Stimulated activated CD4-positive, alpha-beta T cell treated with anti-CD3 and anti-CD28 coated beads, Interleukin-1b, Interleukin-23, amount 100 ng/mL, for 48 hours (primary cell): ENCODE results near the gene PHF20.
"Not testable (repeated sequence)": the region's sequence is repeated elsewhere in the genome, so short reads cannot be mapped to it uniquely, and the experiment has no call there.

Experiments
- DNase-seq: peaks from one replicate; pipeline ENCODE4 v3.0.0-alpha.2; 2020

The PHF20 gene

DNA sequence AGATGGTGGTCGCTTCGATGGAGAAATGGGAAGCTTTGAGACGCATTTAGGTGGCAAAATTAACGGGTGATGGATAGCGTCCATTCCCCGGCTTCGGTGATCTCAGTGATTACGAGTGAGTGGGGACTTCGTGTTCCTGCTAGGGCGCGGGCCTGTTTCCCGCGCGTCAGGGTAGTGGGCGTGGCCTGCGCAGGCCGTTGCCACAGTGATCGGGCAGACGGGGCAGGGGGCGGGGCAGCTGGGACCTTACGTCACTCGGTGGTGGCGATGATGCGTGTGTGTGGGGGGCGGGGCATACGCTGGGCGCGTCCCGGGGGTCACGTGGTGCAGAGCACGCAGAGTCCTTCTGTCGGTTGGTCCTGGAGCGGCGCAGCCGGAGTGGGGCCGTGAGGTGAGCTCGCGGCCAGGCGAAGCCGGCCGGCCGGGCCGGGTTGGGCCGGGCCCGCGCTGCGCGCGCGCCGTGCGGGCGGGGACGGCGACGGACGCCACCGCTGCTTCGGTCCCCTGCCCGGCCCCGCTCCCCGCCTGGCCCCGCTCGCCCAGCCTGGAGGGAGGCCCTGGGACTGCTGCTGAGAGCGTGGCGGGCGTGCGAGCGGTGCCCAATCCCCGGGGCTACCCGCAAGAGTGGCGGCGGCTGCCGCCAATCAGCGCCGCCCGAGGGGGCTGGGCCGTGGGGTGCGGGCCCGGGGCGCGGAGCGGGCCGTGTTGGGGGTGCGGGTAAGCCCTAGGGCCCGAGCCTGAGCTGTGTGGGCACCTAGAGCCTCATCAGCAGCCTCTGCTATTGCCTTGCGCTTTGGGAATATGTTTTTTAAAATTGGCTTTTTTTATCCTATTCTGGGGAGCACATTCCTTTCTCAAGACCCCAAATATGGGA lies at the start of gene PHF20:
PHF20 (plus strand) TSS at position 327 of the 874 bp plus-strand sequence. CDS start 29,508 bp downstream, outside the sequence.
- peak; percentile 100 for DNase-seq

DNA sequence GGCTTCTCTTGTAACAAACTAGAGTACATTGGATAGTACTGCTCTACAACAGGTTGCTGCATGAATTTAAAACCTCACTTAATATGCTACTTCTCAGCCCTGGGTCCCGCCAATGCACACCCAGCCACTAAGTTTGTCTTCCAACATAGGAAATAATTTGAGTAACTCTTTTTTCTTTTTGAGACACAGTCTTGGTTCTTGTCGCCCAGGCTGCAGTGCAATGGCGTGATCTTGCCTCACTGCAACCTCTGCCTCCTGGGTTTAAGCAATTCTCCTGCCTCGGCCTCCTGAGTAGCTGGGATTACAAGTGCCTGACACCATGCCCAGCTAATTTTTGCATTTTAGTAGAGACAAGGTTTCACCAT lies 48.6 kb upstream of the PHF20 start:
- DNase-seq, result not testable (repeated sequence)

DNA sequence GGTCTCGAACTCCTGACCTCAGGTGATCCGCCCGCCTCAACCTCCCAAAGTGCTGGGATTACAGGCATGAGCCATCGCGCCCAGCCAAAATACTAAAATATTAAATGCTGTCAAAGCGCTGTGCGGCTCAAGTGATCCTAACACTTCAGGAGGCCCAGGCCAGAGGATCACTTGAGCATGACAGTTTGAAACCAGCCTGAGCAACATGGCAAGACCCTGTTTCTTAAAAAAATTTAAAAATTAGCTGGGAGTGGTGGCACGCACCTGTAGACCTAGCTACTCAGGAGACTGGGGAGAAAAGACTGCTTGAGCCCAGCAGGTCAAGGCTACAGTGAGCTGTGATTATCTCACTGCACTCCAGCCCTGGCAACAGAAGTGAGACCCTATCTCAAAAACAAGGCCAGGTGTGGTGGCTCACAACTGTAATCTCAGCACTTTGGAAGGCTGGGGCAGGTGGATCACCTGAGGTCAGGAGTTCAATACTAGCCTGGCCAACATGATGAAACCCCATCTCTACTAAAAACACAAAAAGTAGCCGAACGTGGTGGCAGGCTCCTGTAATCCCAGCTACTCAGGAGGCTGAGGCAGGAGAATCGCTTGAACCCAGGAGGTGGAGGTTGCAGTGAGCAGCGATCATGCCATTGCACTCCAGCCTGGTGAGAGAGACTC lies 48.0 kb upstream of the PHF20 start:
- DNase-seq, result not testable (repeated sequence)

DNA sequence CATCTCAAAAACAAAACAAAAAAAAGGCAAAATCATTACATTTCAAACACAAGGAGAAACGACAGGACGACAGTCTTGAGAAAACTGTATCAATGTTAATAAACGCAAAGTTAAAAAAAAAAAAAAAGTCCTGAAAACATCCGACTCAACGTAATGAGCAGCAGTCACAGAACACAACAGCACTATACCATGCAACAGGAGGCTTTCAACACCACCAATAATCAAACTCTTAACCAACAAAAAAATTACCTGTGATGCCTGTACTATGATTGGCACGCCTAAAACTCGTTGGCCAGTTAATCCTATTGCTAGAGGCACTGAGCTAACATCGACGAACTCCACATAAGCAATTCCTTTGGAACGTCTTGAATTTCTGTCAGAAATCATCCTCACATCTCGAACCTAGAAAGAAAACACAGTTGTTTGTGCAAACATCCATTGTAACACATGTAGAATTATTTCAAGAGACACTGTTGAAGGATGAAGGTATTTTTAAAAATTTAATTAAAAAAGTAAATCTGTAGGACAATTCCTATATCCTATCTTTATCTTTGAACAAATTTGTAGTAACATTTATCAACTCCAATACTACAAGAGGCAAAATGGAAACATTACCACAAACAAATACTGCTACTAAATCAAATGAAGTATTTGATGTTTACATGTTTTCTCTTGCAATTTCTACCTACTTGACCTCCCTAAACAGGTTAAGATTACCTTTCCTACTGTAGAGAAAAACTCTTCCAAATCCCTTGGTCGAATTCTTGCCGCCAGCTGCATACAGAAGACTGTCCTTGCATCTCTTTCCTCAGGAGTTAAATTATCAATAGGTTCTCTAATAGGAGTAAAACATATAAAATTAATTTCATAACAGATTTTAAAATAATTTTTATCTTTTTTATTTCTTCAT lies 47.2 kb upstream of the PHF20 start:
- DNase-seq, result no peak

DNA sequence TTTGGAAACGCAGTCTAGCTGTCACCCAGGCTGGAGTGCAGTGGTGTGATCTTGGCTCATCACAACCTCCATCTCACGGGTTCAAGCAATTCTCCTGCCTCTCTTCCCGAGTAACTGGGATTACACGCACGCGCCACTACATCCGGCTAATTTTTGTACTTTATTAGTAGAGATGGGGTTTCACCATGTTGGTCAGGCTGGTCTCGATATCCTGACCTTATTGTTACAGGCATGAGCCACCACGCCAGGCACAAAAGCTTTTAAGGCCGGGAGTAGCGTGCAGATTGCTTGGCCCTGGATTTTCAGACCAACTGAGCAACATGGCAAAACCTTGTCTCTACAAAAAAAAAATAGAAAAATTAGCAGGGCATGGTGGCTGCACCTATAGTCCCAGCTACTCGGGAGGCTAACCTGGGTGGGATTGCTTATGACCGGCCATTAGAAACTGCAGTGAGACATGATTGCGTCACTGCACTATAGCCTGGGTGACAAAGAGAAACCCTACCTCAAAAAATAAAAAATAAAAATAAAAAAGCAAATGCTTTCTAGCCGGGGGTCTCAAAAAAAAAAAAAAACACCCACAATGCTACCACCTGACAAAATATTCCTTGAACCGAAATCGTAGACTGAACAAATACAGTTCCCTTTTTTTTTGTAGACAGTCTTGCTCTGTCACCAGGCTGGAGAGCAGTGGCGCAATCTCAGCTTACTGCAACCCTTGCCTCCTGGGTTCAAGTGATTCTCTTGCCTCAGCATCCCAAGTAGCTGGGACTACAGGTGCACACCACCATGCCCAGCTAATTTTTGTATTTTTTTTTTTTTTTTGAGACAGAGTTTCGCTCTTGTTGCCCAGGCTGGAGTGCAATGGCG lies 44.7 kb upstream of the PHF20 start:
- DNase-seq, result no peak

DNA sequence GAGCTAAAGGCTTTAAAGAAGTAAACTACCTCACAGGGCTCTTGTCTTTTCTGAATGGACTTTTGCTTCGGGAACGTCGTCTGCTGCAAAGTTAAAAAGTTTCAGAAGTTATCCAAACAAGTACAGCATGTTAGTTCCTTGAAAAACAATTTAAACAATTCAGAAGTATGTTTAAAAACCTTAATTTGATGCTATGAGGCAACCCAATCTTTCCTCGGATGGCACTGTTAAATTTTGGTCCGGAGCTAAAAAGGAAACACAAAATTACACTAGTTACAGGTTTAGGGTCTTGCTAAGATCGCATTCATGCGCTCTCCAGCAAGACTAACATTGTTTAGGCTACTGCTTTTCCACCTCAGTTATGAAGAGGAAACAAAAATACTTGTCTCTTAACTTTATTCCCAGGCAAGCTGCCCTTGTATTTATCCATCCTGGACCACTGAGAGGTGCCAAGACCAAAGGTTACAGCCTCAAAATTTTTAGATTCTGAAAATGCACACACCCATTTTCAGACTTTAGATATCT lies 42.5 kb upstream of the PHF20 start:
- no peak for DNase-seq

DNA sequence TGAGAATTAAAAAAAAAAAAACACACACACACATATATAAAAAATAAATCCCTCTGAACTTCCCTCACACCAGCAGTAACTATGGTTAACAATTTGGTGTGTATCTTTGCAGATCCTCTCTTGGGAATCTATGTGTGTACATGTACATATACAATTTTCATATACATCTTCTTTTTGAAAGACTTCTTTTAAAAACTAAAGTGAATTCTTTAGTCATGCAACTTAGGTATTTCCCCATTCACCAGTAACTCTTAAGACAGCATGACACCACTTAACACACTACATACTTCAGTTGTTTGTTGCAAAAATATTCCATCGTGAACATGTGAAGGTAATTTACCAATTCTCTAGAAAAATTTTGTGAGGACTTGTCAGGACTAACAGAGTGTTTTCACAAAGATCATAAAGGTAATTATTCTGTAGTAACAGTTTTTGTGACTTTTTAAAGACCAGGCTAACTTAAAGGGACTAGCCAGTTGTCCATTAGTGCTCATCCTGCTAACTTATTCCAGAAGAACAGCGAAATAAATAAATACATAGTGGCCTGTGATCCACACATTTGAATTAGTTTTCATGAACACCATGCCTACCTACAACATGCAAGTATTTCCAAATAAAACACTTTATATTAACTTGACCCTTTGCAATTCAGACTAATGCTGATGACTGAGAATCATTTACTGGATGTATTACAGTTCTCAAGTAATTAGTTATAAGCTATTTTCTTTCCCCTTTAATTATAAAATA lies 41.8 kb upstream of the PHF20 start:
- no peak for DNase-seq

DNA sequence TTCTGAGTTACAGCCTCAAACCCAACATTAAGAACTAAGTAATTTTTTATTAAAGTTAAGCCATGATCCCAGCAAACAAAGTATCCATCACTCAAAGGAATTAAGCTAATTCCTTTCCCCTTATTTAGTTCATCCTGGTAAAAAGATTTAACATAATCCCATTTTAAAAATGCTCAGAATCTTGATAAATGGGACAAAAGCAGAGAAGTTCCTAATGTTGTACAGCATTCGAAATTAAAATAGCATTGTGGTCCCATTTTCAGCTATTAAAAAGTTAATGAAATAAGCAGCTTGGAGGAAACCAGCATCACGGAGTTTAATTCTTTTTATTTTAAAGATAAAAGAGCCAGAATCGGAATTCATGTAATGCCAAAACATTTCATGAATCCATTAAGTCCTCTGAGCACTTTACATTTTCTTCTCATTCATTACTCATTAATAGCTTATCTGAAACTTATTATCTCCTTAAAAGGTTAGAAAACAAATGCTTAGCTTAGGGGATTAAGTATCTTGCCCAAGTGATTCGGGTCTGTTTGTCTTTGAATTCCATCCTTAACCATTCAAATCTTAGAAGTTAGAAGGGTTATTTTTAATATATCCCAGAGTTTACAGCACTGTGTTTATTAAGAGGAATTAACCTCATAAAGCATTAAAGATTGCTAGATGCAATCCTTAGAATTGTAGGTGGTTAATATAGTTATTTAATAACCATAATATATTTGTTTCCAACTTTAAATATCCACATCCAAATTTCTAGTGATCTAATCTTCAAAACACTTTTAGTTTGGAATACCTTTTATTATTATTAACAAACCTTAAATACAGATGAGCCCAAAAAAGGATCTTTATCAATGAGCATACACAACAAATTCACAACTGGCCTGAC lies 41.0 kb upstream of the PHF20 start:
- no peak for DNase-seq

DNA sequence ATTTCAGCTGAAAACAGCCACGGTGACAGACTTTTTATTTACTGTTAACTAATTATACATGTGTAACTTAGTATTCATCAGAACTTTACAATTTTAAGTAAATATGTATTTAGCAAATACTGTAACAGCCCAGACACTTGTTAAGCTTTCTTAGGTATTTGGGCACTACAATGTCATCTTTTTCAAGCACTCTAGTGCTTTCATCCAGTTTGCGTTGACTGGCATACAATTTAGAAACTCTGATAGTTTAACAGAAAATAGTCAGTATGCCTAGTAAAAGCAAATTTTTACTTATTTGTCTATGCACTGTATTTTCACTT lies 40.4 kb upstream of the PHF20 start:
- DNase-seq, result no peak

DNA sequence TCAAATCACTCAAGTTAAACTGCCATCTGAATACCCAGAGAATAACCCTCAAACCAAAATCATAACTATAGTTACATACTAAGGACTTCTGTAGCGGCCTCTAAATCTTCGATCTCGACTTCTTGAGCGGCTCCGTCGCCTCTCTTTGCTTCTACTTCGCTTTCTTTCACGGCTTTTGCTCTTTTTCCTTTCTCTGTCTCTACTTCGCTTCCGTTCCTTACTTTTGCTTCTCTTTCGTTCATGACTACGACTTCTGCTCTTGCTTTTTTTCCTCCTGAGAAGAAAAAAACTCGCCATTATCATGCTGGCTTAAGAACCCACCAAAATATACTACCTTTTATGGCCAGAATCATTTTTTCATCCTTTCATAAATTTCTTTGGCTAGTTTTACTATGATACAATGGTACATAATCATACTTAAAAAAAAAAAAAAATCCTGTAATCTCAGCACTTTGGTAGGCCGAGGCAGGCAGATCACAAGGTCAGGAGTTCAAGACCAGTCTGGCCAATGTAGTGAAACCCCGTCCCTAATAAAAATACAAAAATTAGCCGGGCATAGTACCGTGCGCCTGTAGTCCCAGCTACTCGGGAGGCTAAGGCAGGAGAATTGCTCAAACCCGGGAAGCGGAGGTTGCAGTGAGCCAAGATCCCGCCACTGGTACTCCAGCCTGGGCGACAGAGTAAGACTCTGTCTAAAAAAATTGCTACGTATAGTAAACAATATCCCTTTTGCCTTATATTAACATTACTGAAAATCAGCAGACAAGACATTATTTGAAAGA lies 39.8 kb upstream of the PHF20 start:
- no peak for DNase-seq

DNA sequence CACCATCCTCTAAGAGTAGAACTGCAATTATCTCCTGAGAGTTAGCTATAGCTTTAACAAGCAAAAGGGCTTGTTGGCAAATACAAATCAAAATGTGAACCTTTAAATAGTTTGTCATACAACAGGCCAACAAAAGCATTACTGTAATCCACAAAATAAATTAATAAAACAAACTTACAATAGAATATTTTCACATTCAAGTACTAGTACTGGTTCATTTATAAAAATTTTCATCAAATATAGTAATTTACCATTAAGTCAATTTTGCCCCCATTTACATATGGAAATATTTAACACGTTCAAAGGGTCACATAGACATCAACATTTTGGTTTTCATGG lies 39.2 kb upstream of the PHF20 start:
- no peak for DNase-seq

DNA sequence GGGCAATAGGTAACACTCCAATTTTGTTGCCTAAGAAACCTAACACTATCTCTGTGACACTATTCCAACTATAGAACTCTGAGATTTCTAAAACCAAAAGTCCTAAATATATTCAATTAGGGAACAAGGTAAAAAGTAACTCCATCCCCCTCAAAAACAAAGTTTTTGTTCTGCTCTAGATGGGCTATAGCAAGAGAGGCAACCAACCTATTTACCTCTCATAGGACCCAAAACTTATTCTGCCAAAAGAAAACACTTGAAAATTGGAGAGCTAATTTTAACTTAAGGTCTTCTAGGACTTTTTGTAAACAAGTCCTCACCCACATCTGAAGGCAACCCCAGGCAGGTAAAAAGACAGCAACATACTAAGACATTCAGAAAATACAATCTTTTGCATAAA lies 37.4 kb upstream of the PHF20 start:
- DNase-seq, result no peak

DNA sequence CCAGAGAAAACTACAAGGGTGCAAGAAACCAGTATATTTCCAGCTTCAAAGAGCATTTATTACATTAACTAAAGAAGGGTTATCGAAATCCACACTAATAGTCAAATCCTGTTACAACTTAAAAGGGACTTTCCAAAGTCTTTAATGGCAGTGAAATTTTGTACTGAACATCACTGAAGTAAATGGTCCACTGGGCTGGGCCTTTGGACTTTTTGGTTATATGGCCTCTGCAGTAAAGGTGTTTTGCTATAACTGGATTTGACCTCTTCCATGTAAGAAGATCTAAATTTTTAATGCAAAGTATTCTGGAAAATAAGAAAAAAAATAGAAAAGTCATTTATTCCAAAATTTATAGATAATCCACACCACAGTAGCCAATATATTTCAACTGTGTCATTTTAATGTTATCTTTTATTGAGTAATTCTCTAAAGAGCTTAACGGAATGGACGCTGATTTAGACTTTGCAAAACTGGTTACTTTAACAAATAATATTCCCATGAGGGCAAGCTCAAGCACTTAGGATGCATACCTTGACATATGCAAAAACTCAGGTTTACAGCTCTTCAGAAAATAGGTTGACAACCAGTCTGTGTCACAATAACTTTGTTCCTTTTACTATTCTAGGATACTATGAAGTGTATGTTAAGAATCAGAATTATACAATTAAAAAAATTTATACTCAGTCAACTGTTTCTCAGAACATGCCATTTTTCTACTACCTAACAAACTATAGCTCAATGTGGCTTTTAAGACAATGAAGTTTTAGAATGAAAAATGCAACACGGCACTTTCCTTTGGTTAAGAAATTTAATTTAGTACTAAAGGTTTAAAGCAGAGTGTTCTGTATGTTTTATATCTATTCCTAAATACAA lies 36.8 kb upstream of the PHF20 start:
- DNase-seq, result no peak

DNA sequence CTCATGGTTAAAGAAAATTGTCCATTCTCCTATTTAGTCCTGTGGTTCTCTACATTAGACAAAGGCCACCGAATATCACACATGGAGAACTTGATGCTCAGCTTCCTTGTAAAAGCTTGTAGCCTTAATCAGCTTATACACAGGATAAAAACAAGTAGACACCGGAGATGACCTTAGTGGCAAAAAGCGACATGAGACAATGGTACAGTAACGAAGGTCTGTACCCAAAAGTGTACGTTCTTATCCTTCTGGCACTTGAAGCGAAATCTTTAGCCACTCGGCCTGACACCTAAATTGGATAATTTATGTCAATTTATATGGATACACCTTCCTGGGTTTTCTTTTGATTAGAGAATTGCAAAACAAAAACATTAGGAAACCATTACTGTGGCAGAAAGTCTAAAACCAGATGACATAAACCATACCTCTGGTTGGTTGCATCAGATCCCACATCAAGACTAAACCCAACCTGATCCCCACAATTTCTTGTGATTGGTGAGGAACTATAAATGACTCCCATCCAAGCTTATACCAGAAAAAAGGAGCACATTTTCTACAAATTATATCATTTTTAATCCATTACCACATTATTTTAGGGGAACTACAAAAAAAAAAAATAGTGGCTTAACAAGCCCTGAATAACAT lies 35.9 kb upstream of the PHF20 start:
- DNase-seq, result no peak

DNA sequence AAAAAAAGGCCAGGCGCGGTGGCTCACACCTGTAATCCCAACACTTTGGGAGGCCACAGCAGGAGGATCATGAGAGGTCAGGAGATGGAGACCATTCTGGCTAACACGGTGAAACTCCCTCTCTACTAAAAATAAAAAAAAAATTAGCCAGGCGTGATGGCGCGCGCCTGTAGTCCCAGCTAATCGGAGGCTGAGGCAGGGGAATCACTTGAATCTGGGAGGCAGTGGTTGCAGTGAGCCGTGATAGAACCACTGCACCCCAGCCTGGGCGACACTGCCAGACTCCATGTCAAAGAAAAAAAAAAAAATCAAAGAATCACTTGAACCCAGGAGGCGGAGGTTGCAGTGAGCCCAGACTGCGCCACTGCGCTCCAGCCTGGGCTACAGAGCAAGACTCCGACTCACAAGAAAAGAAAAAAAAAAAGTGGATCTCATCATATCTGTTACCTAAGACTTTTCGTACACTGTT lies 33.9 kb upstream of the PHF20 start:
- no peak for DNase-seq

DNA sequence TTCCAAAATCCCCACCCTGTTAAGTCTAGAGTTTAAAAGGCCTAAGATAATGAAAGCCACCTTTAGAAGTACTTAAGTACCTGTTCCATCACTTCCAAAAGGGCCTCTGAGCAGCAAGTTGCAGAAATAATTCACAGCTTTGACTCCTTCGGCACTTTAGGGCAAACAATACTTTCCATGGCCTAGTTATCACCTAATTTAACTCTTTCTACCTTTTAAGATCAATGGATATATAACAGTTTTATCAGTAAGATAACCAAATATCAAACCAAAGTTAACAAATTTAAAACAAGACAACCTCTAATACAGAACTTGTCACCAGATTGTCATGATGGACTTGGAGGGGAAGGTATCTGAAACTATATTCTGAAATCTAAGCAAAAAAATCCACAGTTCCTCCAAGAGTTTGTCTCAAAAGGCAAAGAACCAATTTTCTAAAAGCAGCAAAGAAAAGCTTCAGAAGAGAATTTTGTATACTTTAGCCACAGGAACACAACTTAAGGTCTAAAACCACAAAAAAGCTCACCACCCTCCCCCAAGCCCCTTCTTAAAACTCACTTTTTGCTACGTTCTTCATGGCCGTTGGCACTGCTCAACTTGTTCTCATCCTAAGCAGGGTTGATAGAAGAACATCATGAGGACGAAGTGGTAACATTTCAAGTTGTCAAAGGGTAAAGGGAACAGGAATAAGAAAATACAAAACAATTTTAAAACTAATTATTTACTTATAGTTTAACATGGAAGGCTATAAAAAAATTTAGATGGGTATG lies 33.2 kb upstream of the PHF20 start:
- DNase-seq, result no peak
